ENCODE data around the gene UQCR10. TPM values are rescaled to one million over a fixed set of nuclear protein-coding genes. Genes with fewer than 3 reads are reported as not detected.

UQCR10 gene
- total and polyA plus RNA-seq, 9 of the 15 experiments (the other 6 are each of a cell fraction or from before 2014, with no cell fraction given): 128 to 903 (median 163) TPM

GRCh38 chr22:29769723-29770321, 2.7 kb downstream of the UQCR10 start:
- CTCF ChIA-PET (ENCODE audit: low intra/inter-chr PET ratio): no interaction called here
- WGBS (ENCODE audit: insufficient coverage, low coverage, missing lambda C conversion rate): 100% methylated on average over 2 of the region's 2 CpGs
- TF ChIP-seq GATA2 (CRISPR knock-in tag; IDR thresholded peaks at IDR 0.05): no peak
- TF ChIP-seq STAT6 (CRISPR knock-in tag; IDR thresholded peaks at IDR 0.05): no peak
- TF ChIP-seq SRF (CRISPR knock-in tag; IDR thresholded peaks at IDR 0.05): no peak
- TF ChIP-seq PRMT5 (CRISPR knock-in tag; IDR thresholded peaks at IDR 0.05): no peak
- no peak for TF ChIP-seq NR4A1 (CRISPR knock-in tag; IDR thresholded peaks at IDR 0.05)
- TF ChIP-seq NR4A1 (tag; IDR thresholded peaks at IDR 0.05): no peak
- no peak for TF ChIP-seq VEZF1 (CRISPR knock-in tag; IDR thresholded peaks at IDR 0.05)
- no peak for TF ChIP-seq DMBX1 (CRISPR knock-in tag; IDR thresholded peaks at IDR 0.05; ENCODE audit: borderline replicate concordance)
- TF ChIP-seq PHTF2 (CRISPR knock-in tag; IDR thresholded peaks at IDR 0.05): no peak
- no peak for TF ChIP-seq ZNF3 (CRISPR knock-in tag; IDR thresholded peaks at IDR 0.05)
- no peak for TF ChIP-seq BRD9 (IDR thresholded peaks at IDR 0.05; ENCODE audit: low read depth, partially characterized antibody)
- no peak for TF ChIP-seq U2AF2 (optimal IDR thresholded peaks at IDR 0.05; ENCODE audit: low read depth, low read length)
- TF ChIP-seq AFF4 (CRISPR knock-in tag; IDR thresholded peaks at IDR 0.05): no peak
- no peak for TF ChIP-seq ZNF436 (CRISPR knock-in tag; IDR thresholded peaks at IDR 0.05)

More at GRCh38 chr22:29769723-29770321, 2.7 kb downstream of the UQCR10 start:
- Histone ChIP-seq H3K9me1 (ENCODE audit: control insufficient read depth, insufficient read depth, low read length) (no peaks in the 10 kb centered on the region), H3K27me3 (ENCODE audit: control insufficient read depth in 2 of 2, insufficient read depth in 2 of 2, low read length in 2 of 2) (no peaks in the 10 kb centered on the region), H3K9ac (ENCODE audit: insufficient read depth in 1 of 2, low read depth in 2 of 2, low read length in 2 of 2) (no peak overlapping the region), H3K79me2 (ENCODE audit: control insufficient read depth, insufficient read depth, low read length) (peaks cover 33% of the 10 kb centered on the region), H3K27ac (ENCODE audit: extremely low read depth, low read depth, low read length) (no peak overlapping the region), H3K4me1 (replicated peaks in 1 of 2; ENCODE audit: control insufficient read depth in 2 of 2, insufficient read depth in 2 of 2, low read length in 2 of 2) (peaks cover 0 to 6% of the 10 kb centered on the region in 2 experiments; a peak in 2 of 5 replicates), H3K9me3 (replicated peaks; ENCODE audit: control insufficient read depth, insufficient read depth, low read depth, low read length) (no peaks in the 10 kb centered on the region), H2AFZ (ENCODE audit: low read depth, low read length) (no peak overlapping the region), H3K4me2 (ENCODE audit: insufficient read depth, low read length) (no peak overlapping the region), H3K36me3 (ENCODE audit: control insufficient read depth, insufficient read depth, low read length) (peaks cover 29% of the 10 kb centered on the region), H3K4me3 (no peak overlapping the region), H4K20me1 (replicated peaks; ENCODE audit: control insufficient read depth, insufficient read depth, low read length) (no peaks in the 10 kb centered on the region; the same call in 1 of the 2 replicates)
- ATAC-seq: no peak
- intact Hi-C loops (cut with micrococcal nuclease): no loop called here
- POLR2A ChIA-PET: no interaction called here
- DNase-seq (ENCODE audit: extremely low read depth in 1 of 4, low spot score in 3 of 4): no peak
- BruUV-seq (replicated peaks): no TSS peak
- FAIRE-seq: no peak
- in situ Hi-C loops (cut with MboI): no loop called here
